ENCODE measurements around the gene ARMS2.

Gene ARMS2

DNA sequence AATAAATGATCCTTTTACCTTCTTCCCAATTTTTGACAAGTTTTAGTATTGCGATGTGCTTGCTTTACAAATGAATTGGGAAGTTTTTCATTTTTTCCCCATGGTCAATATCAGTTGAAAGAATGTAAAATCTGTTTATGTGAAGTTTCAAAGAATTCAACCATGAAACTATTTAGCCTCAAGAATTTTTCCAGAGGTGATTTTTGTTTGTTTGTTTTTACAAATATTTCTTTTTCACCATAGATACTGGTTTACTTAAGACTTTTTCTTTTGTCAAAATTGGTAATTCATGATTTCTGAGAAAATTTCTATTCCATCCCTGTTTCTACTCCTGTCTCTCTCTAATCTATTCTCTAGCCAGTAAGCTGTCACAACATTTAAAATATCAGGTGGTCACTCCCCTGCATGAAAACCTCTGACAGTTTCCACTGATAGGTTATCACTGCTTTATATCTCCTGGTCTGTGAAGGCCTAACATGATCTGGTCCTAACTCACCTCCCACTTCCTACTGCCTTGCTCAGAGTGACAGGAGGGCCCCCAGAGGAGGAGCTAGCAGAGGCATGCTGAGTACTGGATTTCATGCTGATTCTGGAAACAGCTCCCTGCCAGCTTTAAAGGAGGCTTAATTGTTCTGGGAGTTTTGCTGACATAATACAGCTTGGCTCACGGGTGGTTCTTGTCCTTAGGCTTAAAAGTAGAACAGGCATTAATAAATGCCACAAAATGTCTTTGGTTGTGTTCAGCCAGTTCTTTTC lies 7.6 kb upstream of the ARMS2 start:
- TF ChIP-seq CTCF (IDR thresholded peaks at IDR 0.05; ENCODE audit: low read depth, low read length): no peak
- DNase-seq: no peak
- Histone ChIP-seq H3K4me3 (ENCODE audit: low read depth, low read length) (no peak overlapping the region), H3K27me3 (no peaks in the 10 kb centered on the region), H3K4me1 (no peaks in the 10 kb centered on the region), H3K36me3 (no peaks in the 10 kb centered on the region), H3K9me3 (no peaks in the 10 kb centered on the region)

DNA sequence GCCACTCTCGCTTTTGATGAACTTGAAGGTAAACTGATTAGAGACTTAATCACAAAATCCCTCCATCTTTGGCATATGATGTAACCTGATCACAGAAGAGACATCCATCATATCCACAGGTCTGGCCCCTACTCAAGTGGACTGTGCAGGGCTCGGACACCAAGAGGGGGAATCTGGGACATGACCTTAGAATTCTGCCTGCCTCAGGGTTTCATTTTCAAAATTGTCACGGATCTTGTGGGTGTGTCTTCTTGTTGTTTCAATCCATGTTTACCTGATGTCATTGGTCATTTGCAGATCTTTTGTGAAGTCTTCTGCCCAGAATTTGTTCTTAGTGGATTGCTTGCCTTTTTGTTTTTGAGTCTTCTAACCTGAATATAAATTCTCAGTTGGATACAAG lies 5.9 kb upstream of the ARMS2 start:
- TF ChIP-seq CTCF (IDR thresholded peaks at IDR 0.05; ENCODE audit: low read depth, low read length): no peak
- DNase-seq: no peak
- Histone ChIP-seq H3K36me3 (no peaks in the 10 kb centered on the region), H3K27me3 (no peaks in the 10 kb centered on the region), H3K9me3 (no peaks in the 10 kb centered on the region), H3K4me1 (no peaks in the 10 kb centered on the region), H3K4me3 (ENCODE audit: low read depth, low read length) (no peak overlapping the region)

DNA sequence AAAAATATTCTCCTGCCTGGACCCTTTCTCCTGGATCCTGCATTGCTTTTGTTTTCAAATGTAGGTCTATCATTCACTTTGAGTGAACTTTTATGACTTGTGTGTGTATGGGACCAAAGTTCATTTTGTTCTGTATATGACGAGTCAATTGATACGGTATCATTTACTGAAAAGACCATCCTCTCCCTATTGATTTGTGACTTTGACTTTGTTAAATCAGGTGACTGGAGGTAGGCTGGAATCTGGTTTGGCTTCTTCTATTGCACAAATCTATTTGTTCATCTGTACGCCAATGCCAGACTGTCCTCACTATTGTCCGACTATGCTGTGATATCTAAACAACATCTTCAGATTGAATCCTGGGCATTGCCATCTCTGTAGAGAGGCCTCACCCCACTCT lies 5.3 kb upstream of the ARMS2 start:
- no peaks in the 10 kb centered on the region for H3K9me3 ChIP-seq
- TF ChIP-seq CTCF (IDR thresholded peaks at IDR 0.05; ENCODE audit: low read depth, low read length): no peak
- no peaks in the 10 kb centered on the region for H3K4me1 ChIP-seq
- H3K27me3 ChIP-seq: no peaks in the 10 kb centered on the region
- no peak overlapping the region for H3K4me3 ChIP-seq (ENCODE audit: low read depth, low read length)
- no peaks in the 10 kb centered on the region for H3K36me3 ChIP-seq
- no peak for DNase-seq

DNA sequence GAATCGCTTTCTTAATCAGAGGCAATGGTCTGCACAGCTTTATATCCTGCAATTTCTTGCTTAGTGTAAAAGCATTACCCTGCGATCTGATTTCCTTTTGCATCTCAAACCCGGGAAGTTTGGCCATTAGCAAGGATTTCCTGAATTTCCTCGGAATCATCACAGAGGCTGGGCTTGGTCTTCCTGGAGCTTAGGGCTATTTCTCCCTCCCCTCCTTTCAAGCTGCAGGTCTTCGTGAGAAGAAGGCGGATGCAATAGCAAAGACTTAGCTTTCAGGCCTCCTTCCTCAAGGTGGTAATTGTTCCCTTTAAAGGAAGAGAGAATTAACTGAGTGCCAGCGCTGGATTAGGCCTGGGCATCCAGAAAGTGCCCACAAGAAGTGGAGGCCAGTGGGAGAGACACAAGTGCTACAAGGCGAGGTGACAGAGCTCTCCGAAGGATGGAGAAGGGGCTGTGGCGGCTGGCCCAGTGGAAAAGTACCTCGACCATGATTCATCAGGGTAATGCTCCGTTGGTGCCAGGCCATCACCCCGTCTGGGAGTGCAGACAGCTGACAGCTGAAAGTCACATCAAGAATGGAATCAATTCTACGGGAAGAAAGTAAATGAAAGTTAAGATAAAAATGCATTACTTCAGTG lies 4.0 kb upstream of the ARMS2 start:
- H3K36me3 ChIP-seq: no peaks in the 10 kb centered on the region
- no peak for DNase-seq
- no peak for TF ChIP-seq CTCF (IDR thresholded peaks at IDR 0.05; ENCODE audit: low read depth, low read length)

GRCh38 chr10:122454071-122454470 lies 382 bp upstream of the ARMS2 start:
- DNase-seq: no peak
- no peak for TF ChIP-seq CTCF (IDR thresholded peaks at IDR 0.05; ENCODE audit: low read depth, low read length)
- no peaks in the 10 kb centered on the region for H3K36me3 ChIP-seq
- H3K27me3 ChIP-seq: peaks cover 8% of the 10 kb centered on the region; the same call in 1 of the 2 replicates
- H3K4me1 ChIP-seq: no peaks in the 10 kb centered on the region
- H3K4me3 ChIP-seq (ENCODE audit: low read depth, low read length): no peak overlapping the region
- no peaks in the 10 kb centered on the region for H3K9me3 ChIP-seq

More for the DNA sequence above, 4.0 kb upstream of the ARMS2 start:
- Histone ChIP-seq H3K4me3 (ENCODE audit: low read depth, low read length) (no peak overlapping the region), H3K9me3 (no peaks in the 10 kb centered on the region), H3K4me1 (no peaks in the 10 kb centered on the region), H3K27me3 (no peaks in the 10 kb centered on the region)
